Astrocyte (in vitro differentiated cells and primary cell): Measurements from ENCODE around the gene YOD1. TPM values are rescaled to one million over a fixed set of nuclear protein-coding genes. Genes with fewer than 3 reads are reported as not detected.

Source experiments
- DNase-seq: peaks from one replicate; pipeline ENCODE4 v3.0.0-alpha.2; 2010; ENCODE audit warnings: low read depth
- FAIRE-seq: peaks from 2 replicates; lab custom pipeline; 2011; peaks lifted over from hg19 to GRCh38; lab: Jason Lieb, UNC
- H2AFZ ChIP-seq: 2 replicates; pipeline ENCODE4 v1.6.0; 2012; ENCODE audit warnings: low read depth, low read length, inconsistent platforms
- H3K27ac ChIP-seq: 2 replicates; pipeline ENCODE4 v1.5.1; 2011; ENCODE audit warnings: low read depth, low read length, inconsistent platforms
- H3K27me3 ChIP-seq: 2 replicates; pipeline ENCODE4 v1.6.0; 2011; ENCODE audit warnings: low read length, inconsistent platforms; ENCODE audit not compliant: insufficient read depth
- H3K36me3 ChIP-seq: 2 replicates; pipeline ENCODE4 v1.5.1; 2011; ENCODE audit warnings: low read length, inconsistent platforms; ENCODE audit not compliant: insufficient read depth
- H3K4me1 ChIP-seq: 2 replicates; pipeline ENCODE4 v1.5.1; 2011; ENCODE audit warnings: low read length, inconsistent platforms; ENCODE audit not compliant: insufficient read depth
- H3K4me2 ChIP-seq: 2 replicates; pipeline ENCODE4 v1.6.0; 2012; ENCODE audit warnings: low read length, inconsistent platforms
- H3K4me3 ChIP-seq: 2 replicates; pipeline ENCODE4 v1.5.1; 2011; ENCODE audit warnings: low read depth, mild to moderate bottlenecking, low read length, inconsistent platforms; ENCODE audit not compliant: insufficient read depth
- H3K79me2 ChIP-seq: 2 replicates; pipeline ENCODE4 v1.6.0; 2012; ENCODE audit warnings: mild to moderate bottlenecking, low read length, inconsistent platforms; ENCODE audit not compliant: insufficient read depth
- H3K9ac ChIP-seq: 2 replicates; pipeline ENCODE4 v1.6.0; 2012; ENCODE audit warnings: mild to moderate bottlenecking, low read length, inconsistent platforms
- H3K9me3 ChIP-seq: 2 replicates; pipeline ENCODE4 v1.5.1; 2012; ENCODE audit warnings: low read depth, mild to moderate bottlenecking, low read length, inconsistent platforms; ENCODE audit not compliant: insufficient read depth
- H4K20me1 ChIP-seq: 2 replicates; pipeline ENCODE4 v1.6.0; 2012; ENCODE audit warnings: low read length, inconsistent platforms; ENCODE audit not compliant: insufficient read depth
- H3K27ac Mint-ChIP-seq: one replicate; pipeline ENCODE4 v1.8.0; 2021; ENCODE audit warnings: mild to moderate bottlenecking, mixed read lengths; ENCODE audit not compliant: unreplicated experiment
- H3K27me3 Mint-ChIP-seq: one replicate; pipeline ENCODE4 v1.8.0; 2021; ENCODE audit warnings: low read depth, mixed read lengths; ENCODE audit not compliant: unreplicated experiment
- H3K36me3 Mint-ChIP-seq: one replicate; pipeline ENCODE4 v1.8.0; 2021; ENCODE audit warnings: low read depth, mixed read lengths; ENCODE audit not compliant: unreplicated experiment
- H3K4me1 Mint-ChIP-seq: one replicate; pipeline ENCODE4 v1.8.0; 2021; ENCODE audit warnings: low read depth, mixed read lengths; ENCODE audit not compliant: unreplicated experiment
- H3K4me3 Mint-ChIP-seq: one replicate; pipeline ENCODE4 v1.8.0; 2021; ENCODE audit warnings: mild to moderate bottlenecking, moderate library complexity, mixed read lengths; ENCODE audit not compliant: unreplicated experiment
- H3K9me3 Mint-ChIP-seq: one replicate; pipeline ENCODE4 v1.8.0; 2021; ENCODE audit warnings: mild to moderate bottlenecking, mixed read lengths; ENCODE audit not compliant: unreplicated experiment
- CTCF ChIP-seq: IDR thresholded peaks from 2 replicates; pipeline ENCODE4 v1.5.1; 2011; ENCODE audit warnings: low read depth, mild to moderate bottlenecking, inconsistent platforms, low read length, moderate library complexity; ENCODE audit not compliant: insufficient read depth
- EZH2 ChIP-seq: IDR thresholded peaks from 2 replicates; pipeline ENCODE4 v1.6.1; 2012; ENCODE audit warnings: mild to moderate bottlenecking, low read length, inconsistent platforms; ENCODE audit not compliant: insufficient read depth
- total RNA-seq: library from RNA; stranded (reverse); gene quantifications from 2 replicates; pipeline ENCODE4 v1.2.1, GENCODE V29; 2021

The YOD1 gene
- total RNA-seq, 1 donor from 2014 or later, result 14.8 TPM

GRCh38 chr1:207010726-207011125 is 40.3 kb downstream of the YOD1 start:
- H3K79me2 ChIP-seq, result no peaks in the 10 kb centered on the region
- no peak overlapping the region for H3K4me2 ChIP-seq
- H3K9me3 ChIP-seq, result peaks cover 4% of the 10 kb centered on the region
- H3K27me3 Mint-ChIP-seq, result peaks cover 5% of the 10 kb centered on the region
- no peak overlapping the region for H3K27ac ChIP-seq
- peaks cover 13% of the 10 kb centered on the region for H3K9me3 Mint-ChIP-seq
- no peak overlapping the region for H3K4me3 ChIP-seq
- H3K36me3 Mint-ChIP-seq, result no peaks in the 10 kb centered on the region
- H3K4me1 ChIP-seq, result peaks cover 9% of the 10 kb centered on the region
- DNase-seq (no peak), FAIRE-seq (no peak)
- H3K9ac ChIP-seq, result no peak overlapping the region
- no peaks in the 10 kb centered on the region for H3K27me3 ChIP-seq
- no peaks in the 10 kb centered on the region for H4K20me1 ChIP-seq
- no peak for TF ChIP-seq EZH2
- no peak for TF ChIP-seq CTCF
- H3K4me1 Mint-ChIP-seq, result peaks cover 10% of the 10 kb centered on the region
- H3K27ac Mint-ChIP-seq, result no peak overlapping the region
- H3K36me3 ChIP-seq, result no peaks in the 10 kb centered on the region
- no peak overlapping the region for H3K4me3 Mint-ChIP-seq
- no peak overlapping the region for H2AFZ ChIP-seq

GRCh38 chr1:207009945-207010344 is 41.1 kb downstream of the YOD1 start:
- no peak overlapping the region for H3K27ac Mint-ChIP-seq
- FAIRE-seq, result no peak

More at GRCh38 chr1:207009945-207010344, 41.1 kb downstream of the YOD1 start:
- no peaks in the 10 kb centered on the region for H4K20me1 ChIP-seq
- peaks cover 13% of the 10 kb centered on the region for H3K9me3 Mint-ChIP-seq
- TF ChIP-seq CTCF, result no peak
- no peak for TF ChIP-seq EZH2
- H3K9me3 ChIP-seq, result peaks cover 4% of the 10 kb centered on the region
- no peaks in the 10 kb centered on the region for H3K27me3 ChIP-seq
- H3K79me2 ChIP-seq, result no peaks in the 10 kb centered on the region
- peaks cover 9% of the 10 kb centered on the region for H3K4me1 ChIP-seq
- no peak overlapping the region for H3K9ac ChIP-seq
- no peaks in the 10 kb centered on the region for H3K36me3 Mint-ChIP-seq
- no peaks in the 10 kb centered on the region for H3K36me3 ChIP-seq
- no peak overlapping the region for H3K4me3 ChIP-seq
- peaks cover 13% of the 10 kb centered on the region for H3K4me1 Mint-ChIP-seq
- no peak overlapping the region for H3K4me2 ChIP-seq
- no peak overlapping the region for H2AFZ ChIP-seq
- no peak overlapping the region for H3K27ac ChIP-seq
- no peak overlapping the region for H3K4me3 Mint-ChIP-seq
- peaks cover 5% of the 10 kb centered on the region for H3K27me3 Mint-ChIP-seq
- no peak for DNase-seq
